Measurements from ENCODE around the gene PNPLA3. TPM values are rescaled to one million over a fixed set of nuclear protein-coding genes. Genes with fewer than 3 reads are reported as not detected.

The PNPLA3 gene
- total RNA-seq, 4 donors from 2014 or later = 0.58 to 1.3 TPM; not detected in 2

- intact Hi-C loops (cut with DNase I; ENCODE audit: low total_unique reads) = no loop called here
- Histone ChIP-seq H3K27me3 (peaks cover 6 to 19% of the 10 kb centered on the region in 2 donors), H3K4me1 (no peaks in the 10 kb centered on the region), H3K4me3 (no peak overlapping the region), H3K27ac (no peak overlapping the region), H3K9me3 (no peaks in the 10 kb centered on the region), H3K36me3 (no peaks in the 10 kb centered on the region)
- DNase-seq = no peak
- TF ChIP-seq POLR2A (IDR thresholded peaks at IDR 0.05) = no peak
- TF ChIP-seq CTCF (IDR thresholded peaks at IDR 0.05) = no peak
Observed at GRCh38 chr22:43890901-43891331, 32.7 kb upstream of the PNPLA3 start.

DNA sequence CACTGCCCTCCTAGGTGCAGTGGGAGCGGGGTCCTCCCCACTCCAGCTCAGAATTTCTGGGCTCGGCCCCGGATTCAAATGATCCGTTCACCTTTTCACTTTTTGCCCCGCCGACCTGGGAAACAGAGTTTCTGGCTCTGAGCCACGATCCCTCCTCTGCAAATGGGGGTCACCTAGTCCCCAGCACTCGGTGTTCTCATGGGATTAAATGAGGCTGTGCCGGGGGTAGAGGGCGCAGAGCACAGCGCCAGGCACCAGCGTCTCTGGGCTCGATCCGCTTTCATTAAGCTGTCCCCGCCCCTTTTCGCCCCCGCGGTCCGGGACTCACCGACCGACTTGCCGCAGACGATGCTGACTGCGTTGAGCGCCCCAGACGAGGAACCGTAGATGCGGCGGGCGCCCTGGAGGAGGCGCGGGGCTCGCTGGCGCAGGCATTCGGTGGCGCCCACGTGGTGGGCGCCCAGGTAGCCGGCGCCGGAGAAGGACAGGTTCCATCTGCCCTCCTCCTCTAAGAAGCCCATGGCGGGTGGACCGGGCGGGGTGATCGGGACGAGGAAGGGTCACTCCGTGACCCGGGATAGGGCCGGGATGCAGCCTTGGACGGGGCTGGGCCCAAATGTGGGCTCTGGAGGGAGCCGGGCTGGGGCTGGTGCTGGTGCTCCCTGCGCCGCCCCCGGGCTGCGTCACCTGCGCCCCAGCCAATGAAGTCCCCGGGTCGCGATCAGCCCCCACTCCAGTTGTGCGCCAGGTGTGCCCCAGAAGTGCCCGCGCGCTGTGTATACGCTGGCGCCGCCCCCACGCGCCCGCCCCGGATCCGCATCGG lies 32.0 kb upstream of the PNPLA3 start, which contains the start of gene PNPLA5:
PNPLA5 (minus strand) TSS at position 654 of the 823 bp plus-strand sequence; CDS start at position 521, 133 bp downstream.
- H3K27ac ChIP-seq = no peak within 1 kb of the TSS
- no peak within 1 kb of the TSS for H3K4me3 ChIP-seq
- no peak for TF ChIP-seq CTCF (IDR thresholded peaks at IDR 0.05)
- TF ChIP-seq POLR2A (IDR thresholded peaks at IDR 0.05) = no peak
- intact Hi-C loops (cut with DNase I; ENCODE audit: low total_unique reads) = no loop called here
- H3K27me3 ChIP-seq = peaks cover 6 to 19% of the 10 kb centered on the region in 2 donors
- no peaks in the 10 kb centered on the region for H3K36me3 ChIP-seq
- no peak for DNase-seq
- H3K9me3 ChIP-seq = no peaks in the 10 kb centered on the region
- no peaks in the 10 kb centered on the region for H3K4me1 ChIP-seq

GRCh38 chr22:43892183-43892894 lies 31.3 kb upstream of the PNPLA3 start:
- Histone ChIP-seq H3K4me3 (no peak overlapping the region), H3K4me1 (no peaks in the 10 kb centered on the region), H3K27ac (no peak overlapping the region), H3K9me3 (no peaks in the 10 kb centered on the region), H3K36me3 (no peaks in the 10 kb centered on the region), H3K27me3 (peaks cover 6 to 19% of the 10 kb centered on the region in 2 donors)
- DNase-seq = no peak
- TF ChIP-seq CTCF (IDR thresholded peaks at IDR 0.05) = no peak
- intact Hi-C loops (cut with DNase I; ENCODE audit: low total_unique reads) = no loop called here

GRCh38 chr22:43893266-43893665 lies 30.3 kb upstream of the PNPLA3 start:
- H3K4me3 ChIP-seq = no peak overlapping the region
- intact Hi-C loops (cut with DNase I; ENCODE audit: low total_unique reads) = no loop called here
- DNase-seq = no peak
- peaks cover 6 to 19% of the 10 kb centered on the region in 2 donors for H3K27me3 ChIP-seq
- H3K27ac ChIP-seq = no peak overlapping the region
- no peaks in the 10 kb centered on the region for H3K4me1 ChIP-seq
- no peak for TF ChIP-seq POLR2A (IDR thresholded peaks at IDR 0.05)
- no peak for TF ChIP-seq CTCF (IDR thresholded peaks at IDR 0.05)
- no peaks in the 10 kb centered on the region for H3K36me3 ChIP-seq
- H3K9me3 ChIP-seq = no peaks in the 10 kb centered on the region

DNA sequence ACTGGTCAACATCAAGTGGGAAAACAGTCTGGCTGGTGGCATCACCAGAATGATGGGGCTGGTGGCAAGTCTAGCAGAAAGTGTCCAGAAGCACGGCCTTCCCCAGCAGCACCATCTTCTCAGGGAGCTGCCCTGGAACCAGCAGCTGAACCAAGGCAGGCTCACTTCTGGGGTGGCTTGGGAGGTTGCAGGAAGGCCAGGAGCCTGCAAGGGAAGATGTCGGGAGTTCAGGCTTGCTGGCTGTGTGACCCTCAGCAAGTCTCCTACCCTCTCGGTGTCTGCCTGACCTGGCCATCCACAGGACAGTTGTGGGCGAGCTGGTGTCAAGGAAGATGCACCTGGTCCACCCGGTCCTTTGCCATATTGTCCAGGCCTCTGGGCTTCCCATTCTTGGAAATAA lies 29.5 kb upstream of the PNPLA3 start:
- TF ChIP-seq CTCF (IDR thresholded peaks at IDR 0.05) (no peak), POLR2A (IDR thresholded peaks at IDR 0.05) (no peak)
- Histone ChIP-seq H3K4me1 (no peaks in the 10 kb centered on the region), H3K27ac (no peak overlapping the region)

More for the DNA sequence above, 29.5 kb upstream of the PNPLA3 start:
- intact Hi-C loops (cut with DNase I; ENCODE audit: low total_unique reads) = no loop called here
- H3K27me3 ChIP-seq = peaks cover 6 to 19% of the 10 kb centered on the region in 2 donors
- H3K4me3 ChIP-seq = no peak overlapping the region
- no peaks in the 10 kb centered on the region for H3K36me3 ChIP-seq
- no peak for DNase-seq
- H3K9me3 ChIP-seq = no peaks in the 10 kb centered on the region

Data from uterus (tissue), 4 donors.